Activated B cell treated with CpG ODN at 0.5 μM for 24 hours (primary cell): Measurements from ENCODE around the gene PTGIR. TPM values are rescaled to one million over a fixed set of nuclear protein-coding genes. Genes with fewer than 3 reads are reported as not detected.

Experiments used
- ATAC-seq: fragments of 200-7000 bp; cut with Tn5 transposase; one replicate; pipeline ENCODE4 v1.10.0; 2021; ENCODE audit warnings: low read depth, mild to moderate bottlenecking, moderate library complexity
- CTCF ChIA-PET: fragments of 350-600 bp; sonication (Branson Sonifier 250); formaldehyde crosslinking; loops from one replicate; lab custom pipeline; 2021; ENCODE audit warnings: antibody characterized with exemption; lab: Charles Lee
- POLR2A ChIA-PET: fragments of 350-600 bp; sonication (Branson Sonifier 250); formaldehyde crosslinking; loops from one replicate; lab custom pipeline; 2021; ENCODE audit warnings: antibody characterized with exemption; lab: Charles Lee
- DNase-seq: peaks from one replicate; pipeline ENCODE4 v3.0.0; 2022
- H3K27ac Mint-ChIP-seq: one replicate; pipeline ENCODE4 v1.8.0; 2020; ENCODE audit warnings: mixed read lengths
- H3K27me3 Mint-ChIP-seq: one replicate; pipeline ENCODE4 v1.8.0; 2021; ENCODE audit warnings: mixed read lengths
- H3K36me3 Mint-ChIP-seq: one replicate; pipeline ENCODE4 v1.8.0; 2021; ENCODE audit warnings: low read depth, mixed read lengths
- H3K4me1 Mint-ChIP-seq: one replicate; pipeline ENCODE4 v1.8.0; 2021; ENCODE audit warnings: mixed read lengths
- H3K4me3 Mint-ChIP-seq: one replicate; pipeline ENCODE4 v1.8.0; 2020; ENCODE audit warnings: mild to moderate bottlenecking, mixed read lengths
- H3K9me3 Mint-ChIP-seq: one replicate; pipeline ENCODE4 v1.8.0; 2020; ENCODE audit warnings: mixed read lengths
- intact Hi-C: fragments of 100-400 bp; cut with micrococcal nuclease; formaldehyde crosslinking; loops from one replicate; pipeline ENCODE4 v1.15.1; 2024
- total RNA-seq: library from RNA; stranded (reverse); gene quantifications from 2 replicates; pipeline ENCODE4 v1.2.3, GENCODE V29; 2022
- TF ChIP-seq, protein P1 (sequence below): fragments of 200-600 bp; IDR thresholded peaks from one replicate; pipeline ENCODE4 v1.8.0; 2022; ENCODE audit warnings: antibody characterized with exemption, mild to moderate bottlenecking

The PTGIR gene
- total RNA-seq, 1 donor from 2014 or later = 17.8 TPM

DNA sequence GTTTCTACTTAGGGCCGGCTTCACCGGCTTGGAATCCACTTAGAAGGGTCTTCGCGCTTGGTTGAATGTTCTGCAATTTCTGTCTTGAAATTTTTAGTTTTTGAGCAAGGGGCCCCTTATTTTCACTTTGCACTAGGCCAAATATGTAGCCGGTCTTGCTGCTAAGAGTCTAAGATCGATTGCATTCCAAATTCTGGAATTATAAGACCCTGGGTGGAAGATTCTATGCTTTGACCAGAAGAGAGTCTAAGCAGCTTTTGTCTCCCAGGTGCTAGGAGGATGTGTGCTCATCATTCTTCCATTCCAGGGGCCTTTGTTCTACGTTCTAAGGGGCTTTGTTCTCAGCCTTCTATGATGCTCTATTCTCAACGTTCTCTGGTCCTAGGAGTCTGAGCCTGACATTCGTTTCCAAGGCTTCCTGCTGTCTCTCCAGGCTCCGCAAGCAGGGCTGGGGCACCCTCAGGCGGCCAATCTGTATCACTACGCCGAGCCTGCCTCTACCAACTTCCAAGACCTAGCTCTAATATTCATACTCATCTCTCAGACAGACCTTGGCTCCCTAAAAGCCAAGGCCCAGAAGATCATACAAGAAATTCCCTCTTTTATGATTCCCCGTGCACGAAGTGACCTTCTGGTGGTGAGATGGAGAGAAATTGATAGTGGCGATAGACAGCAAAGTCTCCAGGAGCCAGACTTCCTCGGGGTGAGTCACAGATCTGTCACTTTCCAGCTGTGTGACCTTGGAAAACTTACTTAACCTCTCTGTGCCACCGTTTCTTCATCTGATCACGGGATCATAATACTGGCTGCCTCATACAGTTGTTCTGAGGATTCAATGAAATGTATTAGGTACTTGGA lies 37.1 kb upstream of the PTGIR start:
- intact Hi-C loops = loop anchor here (1.0 to 5.0 kb wide), 8 partner anchors 28 to 667 kb away; partner anchors contain the start of gene CCDC61
- ATAC-seq = peak; percentile 26
- H3K4me1 Mint-ChIP-seq = peaks cover 23% of the 10 kb centered on the region
- TF ChIP-seq, protein P1, sequence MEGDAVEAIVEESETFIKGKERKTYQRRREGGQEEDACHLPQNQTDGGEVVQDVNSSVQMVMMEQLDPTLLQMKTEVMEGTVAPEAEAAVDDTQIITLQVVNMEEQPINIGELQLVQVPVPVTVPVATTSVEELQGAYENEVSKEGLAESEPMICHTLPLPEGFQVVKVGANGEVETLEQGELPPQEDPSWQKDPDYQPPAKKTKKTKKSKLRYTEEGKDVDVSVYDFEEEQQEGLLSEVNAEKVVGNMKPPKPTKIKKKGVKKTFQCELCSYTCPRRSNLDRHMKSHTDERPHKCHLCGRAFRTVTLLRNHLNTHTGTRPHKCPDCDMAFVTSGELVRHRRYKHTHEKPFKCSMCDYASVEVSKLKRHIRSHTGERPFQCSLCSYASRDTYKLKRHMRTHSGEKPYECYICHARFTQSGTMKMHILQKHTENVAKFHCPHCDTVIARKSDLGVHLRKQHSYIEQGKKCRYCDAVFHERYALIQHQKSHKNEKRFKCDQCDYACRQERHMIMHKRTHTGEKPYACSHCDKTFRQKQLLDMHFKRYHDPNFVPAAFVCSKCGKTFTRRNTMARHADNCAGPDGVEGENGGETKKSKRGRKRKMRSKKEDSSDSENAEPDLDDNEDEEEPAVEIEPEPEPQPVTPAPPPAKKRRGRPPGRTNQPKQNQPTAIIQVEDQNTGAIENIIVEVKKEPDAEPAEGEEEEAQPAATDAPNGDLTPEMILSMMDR = peak; percentile 31
- H3K27ac Mint-ChIP-seq = peak overlapping the region; percentile 78
- peak; percentile 56 for DNase-seq
- ChIA-PET POLR2A (interaction anchor here (0.7 to 3.3 kb wide), 16 partner anchors 25 to 452 kb away, joined by 3 to 75 read pairs (median 5); partner anchors contain the start of genes CALM3, GNG8, SLC1A5 and ZC3H4), CTCF (interaction anchor here (0.7 to 4.5 kb wide), 33 partner anchors 10 to 267 kb away, joined by 3 to 234 read pairs (median 4); partner anchors contain the start of genes CALM3 and GNG8)
- H3K4me3 Mint-ChIP-seq = peak overlapping the region; percentile 83
- H3K9me3 Mint-ChIP-seq = no peaks in the 10 kb centered on the region
- no peaks in the 10 kb centered on the region for H3K36me3 Mint-ChIP-seq
- H3K27me3 Mint-ChIP-seq = peaks cover 13% of the 10 kb centered on the region

DNA sequence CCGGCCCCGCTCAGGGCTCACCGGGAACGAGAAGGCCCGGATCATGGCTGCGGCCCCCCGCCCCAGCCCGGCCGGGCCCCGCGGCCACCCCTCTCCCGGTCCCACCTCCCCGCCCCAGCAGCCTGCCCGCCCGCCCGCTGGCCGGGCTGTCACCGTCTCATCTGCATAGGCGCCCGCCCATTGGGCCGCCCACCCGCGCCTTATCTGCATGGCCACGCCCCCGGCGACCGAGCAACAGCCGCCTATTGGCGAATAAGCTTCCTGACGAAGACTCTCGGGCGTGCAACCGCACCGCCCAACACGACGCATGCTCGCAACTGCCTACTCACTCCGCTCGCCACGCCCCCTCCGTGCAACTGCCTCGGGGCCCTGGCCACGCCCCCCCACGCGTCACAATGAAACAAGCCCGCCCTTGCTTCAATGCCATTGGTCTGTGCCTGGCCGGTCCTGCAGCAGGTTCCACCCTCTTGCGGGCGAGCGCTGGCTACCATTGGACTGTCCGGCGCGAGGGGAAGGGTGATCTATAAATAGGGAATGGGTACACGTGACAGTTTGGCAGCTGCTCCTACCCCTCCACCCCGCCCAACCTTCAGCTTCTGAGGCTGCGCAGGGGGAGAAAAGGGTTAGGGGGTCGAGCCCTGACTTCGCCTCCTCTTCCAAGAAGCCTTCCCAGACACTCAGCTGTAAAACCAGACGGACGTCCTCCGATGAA lies 36.3 kb upstream of the PTGIR start, which contains the start of gene DACT3:
Gene DACT3, minus strand, starts transcription at position 163 of the 712 bp plus-strand sequence. Its CDS starts 118 bp downstream, at position 45.
- Mint-ChIP-seq H3K9me3 (no peaks in the 10 kb centered on the region), H3K36me3 (no peaks in the 10 kb centered on the region), H3K4me1 (peaks cover 23% of the 10 kb centered on the region), H3K4me3 (peak within 1 kb of the TSS; percentile 83), H3K27me3 (peaks cover 17% of the 10 kb centered on the region), H3K27ac (peak within 1 kb of the TSS; percentile 78)
- peak; percentile 100 for DNase-seq
- intact Hi-C loops = loop anchor here (1.0 to 5.0 kb wide), 5 partner anchors 27 to 666 kb away; partner anchors contain the start of gene CCDC61
- TF ChIP-seq, protein P1 = no peak
- CTCF ChIA-PET = interaction anchor here (0.7 to 4.5 kb wide), 22 partner anchors 9 to 164 kb away, joined by 3 to 234 read pairs (median 4); partner anchors contain the start of genes CALM3 and GNG8
- peak; percentile 91 for ATAC-seq
- POLR2A ChIA-PET = interaction anchor here (0.6 to 3.3 kb wide), 19 partner anchors 20 to 452 kb away, joined by 3 to 75 read pairs (median 5); partner anchors contain the start of genes CALM3, GNG8, SLC1A5 and ZC3H4

DNA sequence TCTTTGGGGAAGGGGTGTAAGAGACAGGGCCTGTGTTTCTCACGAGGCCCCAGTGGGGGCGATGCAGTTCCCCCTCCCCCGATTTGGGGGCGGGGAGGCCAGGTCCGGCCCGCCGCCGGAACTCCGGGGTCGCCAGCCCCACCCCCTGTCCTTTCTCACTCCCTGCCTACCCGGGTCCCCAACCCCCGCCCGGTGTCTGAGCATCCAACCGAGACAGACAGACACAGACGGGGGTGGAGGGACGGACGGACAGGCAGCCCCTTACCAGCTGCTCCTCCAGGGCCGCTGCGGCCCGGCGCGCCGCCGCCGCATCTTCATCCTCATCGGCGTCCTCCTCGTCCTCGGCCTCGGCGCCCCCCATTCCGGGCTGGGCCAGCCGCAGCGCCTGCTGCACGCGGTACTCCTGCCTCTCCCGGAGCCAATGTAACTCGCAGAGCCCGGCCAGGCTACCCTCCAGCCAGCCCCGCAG lies 35.7 kb upstream of the PTGIR start:
- Mint-ChIP-seq H3K4me1 (peaks cover 23% of the 10 kb centered on the region), H3K36me3 (no peaks in the 10 kb centered on the region), H3K9me3 (no peaks in the 10 kb centered on the region), H3K27ac (no peak overlapping the region), H3K4me3 (peak overlapping the region; percentile 83), H3K27me3 (peaks cover 17% of the 10 kb centered on the region)
- ATAC-seq (no peak), DNase-seq (peak; percentile 24)
- intact Hi-C loops = loop anchor here (1.0 to 5.0 kb wide), 5 partner anchors 26 to 666 kb away; partner anchors contain the start of gene CCDC61
- TF ChIP-seq, protein P1 = no peak
- ChIA-PET POLR2A (interaction anchor here (0.6 to 3.3 kb wide), 15 partner anchors 20 to 453 kb away, joined by 3 to 75 read pairs (median 5); partner anchors contain the start of genes CALM3, SLC1A5 and ZC3H4), CTCF (interaction anchor here (1.0 to 4.5 kb wide), 5 partner anchors 40 to 141 kb away, joined by 3 to 234 read pairs (median 33); partner anchors contain the start of gene CALM3)

DNA sequence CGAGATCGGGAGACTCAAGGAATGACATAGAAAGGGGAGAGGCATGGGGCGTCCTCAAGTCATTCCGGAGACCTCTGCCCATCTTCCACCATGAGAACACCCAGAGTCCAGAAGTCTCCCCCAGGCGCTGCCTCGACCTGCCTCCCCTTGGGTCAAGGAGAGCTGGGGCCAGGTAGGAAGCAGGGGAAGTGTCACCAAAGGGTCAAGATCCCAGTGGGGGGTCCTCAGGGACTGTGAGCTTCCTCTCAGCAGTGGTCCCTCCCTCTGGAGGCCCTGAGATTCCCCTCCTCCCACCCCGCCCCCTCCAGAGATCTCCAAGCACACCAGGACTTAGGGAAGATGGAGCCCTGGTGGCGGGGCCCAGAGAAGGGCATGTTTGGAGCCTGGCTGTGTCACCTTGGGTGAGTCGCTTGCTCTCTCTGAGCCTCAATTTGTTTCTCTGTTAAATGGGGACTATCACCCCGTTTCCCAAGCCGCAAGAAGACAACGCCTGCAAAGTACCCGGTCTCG lies 35.2 kb upstream of the PTGIR start:
- H3K4me3 Mint-ChIP-seq = peak overlapping the region; percentile 42
- H3K4me1 Mint-ChIP-seq = peaks cover 23% of the 10 kb centered on the region
- H3K27me3 Mint-ChIP-seq = peaks cover 20% of the 10 kb centered on the region
- H3K36me3 Mint-ChIP-seq = no peaks in the 10 kb centered on the region
- no peak overlapping the region for H3K27ac Mint-ChIP-seq
- TF ChIP-seq, protein P1 = no peak
- intact Hi-C loops = loop anchor here (2.0 to 5.0 kb wide), 2 partner anchors 258 to 665 kb away; partner anchors contain the start of gene CCDC61
- POLR2A ChIA-PET = interaction anchor here (1.0 to 3.3 kb wide), 3 partner anchors 41 to 59 kb away, joined by 3 to 75 read pairs (median 67); partner anchors contain the start of gene CALM3
- DNase-seq (no peak), ATAC-seq (no peak)
- no peaks in the 10 kb centered on the region for H3K9me3 Mint-ChIP-seq
- CTCF ChIA-PET = interaction anchor here (1.1 to 4.5 kb wide), 2 partner anchors 46 to 130 kb away, joined by 4 to 234 read pairs; no protein-coding TSS in a partner anchor
